SK-N-SH (cell line): ENCODE results near the gene UFC1.

ENCODE experiments used
- MAX ChIP-seq: IDR thresholded peaks from 2 replicates; pipeline ENCODE4 v1.4.0; 2012; ENCODE audit warnings: low read depth
- USF1 ChIP-seq: IDR thresholded peaks from 2 replicates; pipeline ENCODE4 v1.4.0; 2012; ENCODE audit warnings: low read depth, borderline replicate concordance

GRCh38 chr1:161195171-161195570 is 41.4 kb downstream of the UFC1 start:
- TF ChIP-seq MAX (no peak), USF1 (no peak)
